GM21737 (cell line): ENCODE data around the gene GEMIN4.
A peak's percentile ranks its signal among the peaks of the same experiment; 100 is the strongest.
"Not testable (repeated sequence)": the region's sequence is repeated elsewhere in the genome, so short reads cannot be mapped to it uniquely, and the experiment has no call there.

ENCODE experiments used
- ATAC-seq: cut with Tn5 transposase; IDR thresholded peaks from one replicate; pipeline ENCODE4 v1.9.1; 2021; ENCODE audit warnings: mild to moderate bottlenecking, moderate library complexity; ENCODE audit not compliant: unreplicated experiment

The GEMIN4 gene

DNA sequence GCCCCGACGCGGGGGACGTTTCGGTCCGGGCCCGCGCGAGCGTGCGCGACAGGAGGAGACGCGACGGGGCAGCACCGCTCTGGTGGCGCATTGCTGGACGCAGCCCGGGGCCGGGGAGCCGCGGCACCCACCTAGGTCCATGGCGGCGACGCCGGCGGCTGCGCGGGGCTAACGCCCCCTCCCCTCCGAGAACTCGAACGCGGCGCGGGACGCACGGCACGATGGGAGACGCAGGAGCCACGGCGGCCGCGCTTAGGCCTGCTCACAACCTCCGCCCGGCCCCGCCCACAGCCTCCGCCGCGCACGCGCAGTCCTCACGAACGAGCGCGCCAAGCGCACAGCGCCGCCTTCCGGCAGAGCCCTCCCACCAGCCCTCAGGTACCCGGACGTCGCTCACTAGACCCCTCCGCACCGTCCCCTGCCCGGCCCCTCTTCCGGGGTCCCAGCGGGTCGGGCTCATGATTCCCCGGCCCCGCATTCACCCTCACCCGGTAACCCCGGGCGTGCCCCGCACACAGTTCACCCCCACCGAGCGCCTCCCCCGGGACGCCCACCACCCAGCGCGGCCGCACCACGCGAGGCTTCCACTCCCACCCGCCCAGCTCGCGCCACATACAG lies at the start of gene GEMIN4:
Gene GEMIN4, minus strand, starts transcription at position 263 of the 618 bp plus-strand sequence. Its CDS starts 122 bp downstream, at position 141.
- ATAC-seq, result peak; percentile 70

DNA sequence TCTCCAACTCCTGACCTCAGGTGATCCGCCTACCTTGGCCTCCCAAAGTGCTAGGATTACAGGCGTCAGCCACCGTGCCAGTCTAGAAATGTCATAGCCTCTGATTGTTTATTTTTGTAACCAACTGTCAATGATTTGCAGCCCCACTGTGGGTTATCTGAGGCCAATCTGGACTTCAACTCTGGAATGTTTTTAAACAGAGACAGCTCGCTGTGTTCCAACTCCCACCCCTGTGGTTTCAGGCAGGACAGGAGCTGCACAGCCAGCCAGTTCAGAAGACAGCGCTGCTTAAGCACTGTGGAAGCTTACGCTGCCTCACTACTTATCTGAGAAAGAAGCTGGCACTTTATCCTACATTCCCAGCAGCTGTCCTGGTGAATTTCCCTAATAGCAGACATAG lies 49.6 kb upstream of the GEMIN4 start:
- ATAC-seq, result no peak

DNA sequence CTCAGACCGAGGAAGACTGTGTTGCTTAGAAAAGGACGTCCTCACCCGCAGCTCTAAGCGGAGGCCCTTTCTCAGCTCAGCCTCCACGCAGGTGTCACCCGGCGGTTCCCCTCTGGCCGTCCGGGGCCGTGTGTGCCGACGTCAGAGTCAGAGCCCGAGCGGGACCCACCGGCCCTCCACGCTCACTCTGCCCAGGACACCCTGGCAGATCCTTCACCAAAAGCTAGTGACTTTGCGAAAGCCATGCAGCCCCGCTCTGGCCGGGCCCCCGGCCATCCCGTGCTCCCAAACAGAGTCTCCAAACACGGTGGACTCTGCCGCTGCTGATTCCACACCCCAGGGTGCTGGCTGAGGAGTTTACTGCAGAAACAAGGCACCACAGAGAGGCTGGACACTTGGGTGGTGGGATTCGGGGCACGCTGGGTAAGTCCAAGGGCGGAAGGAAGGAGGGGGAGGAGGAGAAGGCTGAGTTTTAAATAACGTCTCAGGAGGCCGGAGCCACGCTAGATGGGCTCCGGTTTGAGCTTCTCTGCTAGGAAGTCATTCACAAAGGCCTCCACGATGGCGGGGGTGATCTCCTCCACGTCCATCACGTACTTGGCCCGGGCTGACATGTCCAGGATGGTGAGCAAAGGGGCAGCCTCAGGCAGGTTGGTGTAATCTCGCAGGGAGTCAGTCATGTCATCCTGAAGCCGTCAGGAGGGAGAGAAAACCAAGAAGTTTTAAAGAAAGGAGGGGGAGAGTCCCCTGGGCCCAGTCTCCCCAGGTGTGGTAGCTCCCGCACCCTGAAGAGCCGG lies 48.6 kb upstream of the GEMIN4 start:
- no peak for ATAC-seq

DNA sequence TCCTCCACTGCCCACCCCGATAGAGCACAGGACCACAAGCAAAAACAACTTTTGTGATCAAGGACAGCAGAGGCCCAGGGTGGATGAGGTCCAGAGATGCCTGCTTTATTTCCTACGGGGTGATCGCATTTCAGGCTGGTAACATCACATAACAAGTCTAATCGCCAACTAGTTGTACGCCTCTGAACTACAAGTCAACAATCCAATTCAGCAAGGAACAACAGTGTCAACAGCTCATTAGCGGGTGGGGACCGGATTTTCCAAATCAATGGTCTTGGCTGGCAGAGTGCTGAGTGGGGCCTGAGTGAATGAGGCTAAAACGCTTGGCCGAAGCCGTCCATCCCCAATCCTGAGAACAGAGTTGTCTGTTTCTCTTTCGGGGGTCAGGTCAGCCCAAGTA lies 47.2 kb upstream of the GEMIN4 start:
- ATAC-seq, result no peak

DNA sequence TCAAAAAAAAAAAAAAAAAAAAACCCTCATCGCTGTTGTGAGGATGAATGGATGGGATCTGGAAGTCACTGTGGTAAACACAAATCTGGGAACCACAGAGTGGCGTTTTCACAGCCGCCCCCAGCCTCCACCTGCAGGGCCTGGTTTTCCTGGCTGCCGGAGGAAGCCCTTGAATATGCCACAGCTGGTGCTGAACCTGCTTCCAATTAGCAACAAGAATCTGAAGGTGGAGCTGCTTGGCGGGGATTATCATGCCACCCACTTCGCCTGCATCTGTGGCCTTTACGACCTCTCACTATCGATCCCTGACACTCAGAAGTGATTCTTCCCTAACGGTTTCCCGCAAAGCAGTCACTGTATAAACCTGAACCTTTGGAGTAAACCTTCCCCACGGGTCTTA lies 46.2 kb upstream of the GEMIN4 start:
- no peak for ATAC-seq

DNA sequence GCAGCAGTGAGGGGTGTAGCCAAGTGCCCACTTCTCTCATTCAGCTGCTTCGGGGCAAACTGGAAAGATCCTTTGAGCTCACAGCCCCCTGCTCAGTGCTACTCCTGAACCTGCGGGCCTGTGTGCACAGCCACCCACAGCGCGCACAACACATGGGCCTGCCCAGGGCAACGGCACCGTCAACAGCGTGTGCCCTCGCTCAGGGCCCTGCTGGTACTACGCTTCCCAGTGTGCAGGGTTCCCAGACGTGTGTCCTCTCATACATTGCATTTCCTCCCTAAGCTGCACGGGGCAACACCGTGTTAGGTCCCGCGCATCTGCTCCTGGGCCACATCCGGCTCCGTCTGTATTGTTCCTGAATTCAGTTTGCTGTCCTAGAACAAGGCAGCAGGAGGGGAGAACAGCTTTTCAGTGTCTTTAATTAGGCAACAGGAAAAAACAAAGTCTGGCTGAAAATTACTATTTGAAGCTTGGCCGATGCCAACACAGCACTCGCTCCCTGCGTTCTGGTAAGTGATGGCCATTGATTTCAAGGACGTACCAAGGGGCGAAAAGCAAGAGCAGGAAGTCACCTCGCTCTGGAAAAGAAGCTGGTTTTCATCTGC lies 45.3 kb upstream of the GEMIN4 start:
- no peak for ATAC-seq

GRCh38 chr17:796609-797008 lies 44.5 kb upstream of the GEMIN4 start:
- ATAC-seq, result no peak

GRCh38 chr17:795721-796120 lies 43.7 kb upstream of the GEMIN4 start:
- ATAC-seq, result no peak

DNA sequence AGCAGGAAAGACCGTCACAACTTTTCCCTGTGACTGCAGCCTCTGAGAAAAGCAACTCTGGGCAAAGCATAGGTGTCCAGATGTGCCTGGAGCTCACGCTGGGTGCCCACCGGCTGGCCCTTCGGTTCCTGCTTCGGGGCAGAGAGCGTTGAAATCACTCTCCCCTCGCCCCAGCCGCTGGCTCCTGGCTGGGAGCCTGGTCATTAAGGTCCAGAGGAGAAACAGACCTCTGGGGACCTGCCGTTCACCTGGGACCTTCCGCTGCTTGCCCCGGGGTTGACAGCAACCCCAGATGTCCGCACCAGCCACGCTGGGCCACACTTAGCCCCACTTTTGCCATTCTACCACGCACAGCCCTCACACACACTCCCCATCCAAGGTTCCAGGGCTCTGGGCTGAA lies 43.2 kb upstream of the GEMIN4 start:
- no peak for ATAC-seq

GRCh38 chr17:794876-795275 lies 42.8 kb upstream of the GEMIN4 start:
- ATAC-seq, result peak; percentile 52

GRCh38 chr17:792277-792676 lies 40.2 kb upstream of the GEMIN4 start:
- ATAC-seq, result no peak

DNA sequence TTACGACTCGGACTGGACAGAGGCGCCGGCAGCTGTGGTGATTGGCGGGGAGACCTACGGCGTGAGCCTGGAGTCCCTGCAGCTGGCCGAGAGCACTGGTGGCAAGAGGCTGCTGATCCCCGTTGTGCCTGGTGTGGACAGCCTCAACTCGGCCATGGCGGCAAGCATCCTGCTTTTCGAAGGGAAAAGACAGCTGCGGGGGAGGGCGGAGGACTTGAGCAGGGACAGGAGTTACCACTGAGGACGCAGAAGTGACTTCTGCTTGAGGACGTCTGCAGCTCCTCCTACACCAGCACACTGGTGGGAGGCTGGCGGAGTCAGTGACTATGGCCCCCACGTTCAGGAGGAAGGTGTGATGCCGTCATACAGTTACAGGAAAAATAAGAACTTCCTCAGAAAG lies 39.8 kb upstream of the GEMIN4 start:
- ATAC-seq, result no peak

GRCh38 chr17:790874-791247 lies 38.8 kb upstream of the GEMIN4 start:
- not testable (repeated sequence) for ATAC-seq

GRCh38 chr17:789931-790873 lies 38.1 kb upstream of the GEMIN4 start:
- not testable (repeated sequence) for ATAC-seq

DNA sequence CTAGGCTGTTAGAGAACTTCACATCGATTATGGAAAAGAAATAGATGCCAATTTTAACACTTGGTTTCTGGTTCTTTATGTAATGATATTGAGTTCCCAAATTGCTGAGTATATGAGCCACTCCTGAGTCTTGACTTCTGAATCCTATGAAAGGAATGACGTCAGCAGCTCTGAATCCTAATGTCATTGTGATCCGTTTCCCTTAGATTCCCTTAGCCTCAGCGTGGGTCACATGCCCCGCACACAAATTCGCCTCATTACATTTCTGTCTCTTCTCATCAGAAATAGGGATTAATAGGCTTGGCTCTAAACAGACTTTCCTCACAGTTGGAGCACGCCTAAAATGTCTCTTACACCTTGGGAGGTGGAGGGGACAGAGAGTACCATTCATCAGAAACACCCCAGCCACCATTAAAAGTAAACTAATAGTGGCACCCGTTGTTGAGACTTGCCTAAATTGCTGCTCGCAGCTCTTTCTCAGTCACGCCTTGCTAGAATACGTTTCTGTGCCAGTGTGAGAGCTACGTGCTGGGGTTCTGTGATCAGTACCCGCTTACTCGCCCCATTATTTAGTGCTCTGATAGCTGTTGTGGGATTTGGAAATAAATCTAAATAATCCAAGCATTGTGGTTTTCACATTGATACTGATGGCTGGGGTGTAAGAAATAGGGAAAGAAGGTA lies 37.2 kb upstream of the GEMIN4 start:
- no peak for ATAC-seq

- ATAC-seq, result no peak
Observed at GRCh38 chr17:788551-788950, 36.5 kb upstream of the GEMIN4 start.

- no peak for ATAC-seq
Observed at GRCh38 chr17:787641-788221, 35.7 kb upstream of the GEMIN4 start.

DNA sequence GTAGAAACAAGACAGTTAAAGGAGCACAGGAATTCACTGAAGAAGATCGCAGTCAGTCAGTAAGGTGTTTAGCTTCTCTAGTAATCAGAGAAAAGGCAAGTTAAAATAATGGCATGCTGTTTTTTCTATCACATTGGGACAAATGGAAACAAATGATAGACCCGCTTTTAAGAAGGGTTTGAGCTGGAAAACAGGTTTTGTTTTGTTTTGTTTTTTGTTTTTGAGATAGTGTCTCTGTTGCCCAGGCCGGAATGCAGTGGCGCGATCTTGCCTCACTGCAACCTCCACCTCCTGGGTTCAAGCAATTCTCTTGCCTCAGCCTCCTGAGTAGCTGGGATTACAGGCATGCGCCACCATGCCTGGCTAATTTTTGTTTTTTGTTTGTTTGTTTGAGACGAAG lies 33.8 kb upstream of the GEMIN4 start:
- ATAC-seq, result not testable (repeated sequence)

DNA sequence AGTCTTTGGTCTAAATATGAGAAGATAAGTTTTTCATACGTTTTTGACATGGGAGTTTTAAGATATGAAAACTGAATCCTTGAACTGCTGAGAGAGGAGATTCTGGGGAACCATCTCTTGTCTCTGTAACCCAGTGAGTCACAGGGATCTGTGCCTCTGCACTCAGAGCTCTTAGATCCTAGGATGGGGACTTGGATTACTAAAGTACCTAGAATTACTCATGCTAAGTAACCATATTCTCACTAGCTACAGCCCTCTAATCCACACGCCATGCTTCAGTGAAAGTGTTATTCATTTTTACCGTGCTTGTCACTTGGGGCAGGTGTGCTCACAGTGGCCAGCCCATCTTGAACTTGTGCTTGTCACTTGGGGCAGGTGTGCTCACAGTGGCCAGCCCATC lies 32.1 kb upstream of the GEMIN4 start:
- no peak for ATAC-seq
